CD14-positive monocyte (primary cell): ENCODE results near the gene BDKRB2. TPM values are rescaled to one million over a fixed set of nuclear protein-coding genes. Genes with fewer than 3 reads are reported as not detected.

ENCODE experiments used
- DNase-seq, 3 donors: peaks; one replicate each; pipeline ENCODE4 v3.0.0-alpha.2; 2011 to 2022
- H2AFZ ChIP-seq: 2 replicates; pipeline ENCODE4 v1.6.0; 2012; ENCODE audit warnings: mild to moderate bottlenecking, low read depth, low read length, inconsistent platforms; ENCODE audit not compliant: insufficient read depth, poor library complexity, severe bottlenecking
- H3K27ac ChIP-seq, 2 donors: 1 replicate in 1 of 2; 2 replicates in 1 of 2; pipeline ENCODE4 v1.5.1; 2012 to 2013; ENCODE audit warnings: low read length in 2 of 2, control low read depth in 1 of 2, inconsistent platforms in 1 of 2, low read depth in 1 of 2, mild to moderate bottlenecking in 1 of 2
- H3K27me3 ChIP-seq, 2 donors: one replicate each; pipeline versions ENCODE4 v1.6.0 to v1.6.1; 2011 to 2013; ENCODE audit warnings: low read length in 2 of 2; ENCODE audit not compliant: control insufficient read depth in 2 of 2, insufficient read depth in 2 of 2
- H3K36me3 ChIP-seq, 2 donors: replicated peaks in 1 of 2; 1 replicate in 1 of 2; 2 replicates in 1 of 2; pipeline versions ENCODE4 v1.5.1 to v1.6.1; 2012 to 2013; ENCODE audit warnings: low read length in 2 of 2, control low read depth in 1 of 2, inconsistent platforms in 1 of 2, mild to moderate bottlenecking in 1 of 2; ENCODE audit not compliant: insufficient read depth in 2 of 2, control insufficient read depth in 1 of 2
- H3K4me1 ChIP-seq, 2 donors: 1 replicate in 1 of 2; 2 replicates in 1 of 2; pipeline versions ENCODE4 v1.5.1 to v1.6.1; 2012 to 2013; ENCODE audit warnings: low read length in 2 of 2, control low read depth in 1 of 2, inconsistent platforms in 1 of 2, mild to moderate bottlenecking in 1 of 2, moderate library complexity in 1 of 2; ENCODE audit not compliant: insufficient read depth in 2 of 2, control insufficient read depth in 1 of 2
- H3K4me2 ChIP-seq: replicated peaks from 2 replicates; pipeline ENCODE3; 2012; ENCODE audit warnings: low read length, moderate library complexity, mild to moderate bottlenecking; ENCODE audit not compliant: poor library complexity, severe bottlenecking; ENCODE audit errors: extremely low read depth
- H3K4me3 ChIP-seq, 3 experiments: fragments of 200-600 bp in 1 of 3; sonication (generic) in 1 of 3; replicated peaks in 1 of 3; 1 replicate in 2 of 3; 2 replicates in 1 of 3; pipeline ENCODE4 v1.5.1; 2011 to 2013; ENCODE audit warnings: low read length in 3 of 3, mild to moderate bottlenecking in 3 of 3, control low read depth in 2 of 3, low read depth in 2 of 3, inconsistent platforms in 1 of 3, moderate library complexity in 1 of 3
- H3K79me2 ChIP-seq: 2 replicates; pipeline ENCODE4 v1.6.0; 2012; ENCODE audit warnings: mild to moderate bottlenecking, control low read depth, inconsistent platforms, low read length, moderate library complexity; ENCODE audit not compliant: insufficient read depth
- H3K9ac ChIP-seq: 2 replicates; pipeline ENCODE4 v1.6.0; 2017; ENCODE audit warnings: low read length, mild to moderate bottlenecking; ENCODE audit not compliant: insufficient read depth, poor library complexity, severe bottlenecking
- H3K9me3 ChIP-seq, 2 donors: replicated peaks in 1 of 2; 1 replicate in 1 of 2; 2 replicates in 1 of 2; pipeline versions ENCODE4 v1.5.1 to v1.6.1; 2012 to 2013; ENCODE audit warnings: low read length in 2 of 2, control low read depth in 1 of 2; ENCODE audit not compliant: control insufficient read depth in 1 of 2, insufficient read depth in 1 of 2
- H4K20me1 ChIP-seq: 2 replicates; pipeline ENCODE4 v1.6.0; 2012; ENCODE audit warnings: mild to moderate bottlenecking, low read length, control low read depth, moderate library complexity; ENCODE audit not compliant: insufficient read depth
- H3K27ac Mint-ChIP-seq, 7 donors: one replicate each; pipeline ENCODE4 v1.8.0; 2020; ENCODE audit warnings: mild to moderate bottlenecking in 7 of 7, mixed read lengths in 7 of 7, moderate library complexity in 6 of 7, inconsistent platforms in 2 of 7
- H3K27me3 Mint-ChIP-seq, 3 donors: one replicate each; pipeline ENCODE4 v1.8.0; 2021 to 2022; ENCODE audit warnings: low read depth in 3 of 3, mild to moderate bottlenecking in 3 of 3, mixed read lengths in 3 of 3, moderate library complexity in 3 of 3, inconsistent platforms in 1 of 3
- H3K36me3 Mint-ChIP-seq, 2 donors: one replicate each; pipeline ENCODE4 v1.8.0; 2020; ENCODE audit warnings: mixed read lengths in 2 of 2, inconsistent platforms in 1 of 2, mild to moderate bottlenecking in 1 of 2
- H3K4me1 Mint-ChIP-seq: one replicate; pipeline ENCODE4 v1.8.0; 2020; ENCODE audit warnings: mild to moderate bottlenecking, mixed read lengths
- H3K4me3 Mint-ChIP-seq, 2 donors: one replicate each; pipeline ENCODE4 v1.8.0; 2020; ENCODE audit warnings: mild to moderate bottlenecking in 2 of 2, mixed read lengths in 2 of 2, moderate library complexity in 1 of 2
- H3K9me3 Mint-ChIP-seq, 7 donors: one replicate each; pipeline ENCODE4 v1.8.0; 2020 to 2022; ENCODE audit warnings: mixed read lengths in 7 of 7, mild to moderate bottlenecking in 6 of 7, moderate library complexity in 6 of 7, inconsistent platforms in 2 of 7
- CTCF ChIP-seq: fragments of 200-600 bp; IDR thresholded peaks from one replicate; pipeline ENCODE4 v1.8.0; 2022; ENCODE audit warnings: antibody characterized with exemption, mild to moderate bottlenecking
- WGBS: methylation state at CpG from one replicate; pipeline ENCODE4 v1.1.5; 2013; ENCODE audit warnings: missing lambda C conversion rate; ENCODE audit not compliant: insufficient coverage; 5-methylcytosine and 5-hydroxymethylcytosine counted together
- intact Hi-C, 2 donors: fragments of 100-400 bp; cut with micrococcal nuclease; formaldehyde crosslinking; loops; one replicate each; pipeline versions ENCODE4 v1.15.0 to v1.15.1; 2023
- polyA plus RNA-seq, 3 donors: library from polyadenylated mRNA; depleted of rRNA in 1 of 3; unstranded in 2 of 3; stranded (reverse) in 1 of 3; fragments of 300-500 nt in 2 of 3; fragments of >200 nt in 1 of 3; fragmentation: Illumina TruSeq in 2 of 3; gene quantifications; 1 replicate in 2 of 3; 2 replicates in 1 of 3; pipeline ENCODE4 v1.2.3, GENCODE V29; 2012 to 2021

BDKRB2 gene
- polyA plus RNA-seq, 3 donors = not detected

- Histone ChIP-seq H2AFZ (no peak overlapping the region), H3K27me3 (no peaks in the 10 kb centered on the region), H3K36me3 (no peaks in the 10 kb centered on the region), H3K9me3 (no peaks in the 10 kb centered on the region), H3K9ac (no peak overlapping the region), H3K27ac (no peak overlapping the region), H3K4me3 (no peak overlapping the region), H4K20me1 (no peaks in the 10 kb centered on the region), H3K79me2 (no peaks in the 10 kb centered on the region), H3K4me1 (no peaks in the 10 kb centered on the region), H3K4me2 (no peak overlapping the region)
- no peak for DNase-seq
- no peak overlapping the region for H3K4me3 Mint-ChIP-seq
- H3K4me1 Mint-ChIP-seq = peaks cover 3% of the 10 kb centered on the region
- no peak for TF ChIP-seq CTCF
- WGBS = 100% methylated on average over 1 of the region's 2 CpGs
- H3K36me3 Mint-ChIP-seq = no peaks in the 10 kb centered on the region
- H3K27ac Mint-ChIP-seq = no peak overlapping the region
- H3K27me3 Mint-ChIP-seq = peaks cover 1 to 5% (median 3%) of the 10 kb centered on the region in 3 donors
- intact Hi-C loops = no loop called here
- H3K9me3 Mint-ChIP-seq = peaks cover 0 to 3% (median 0%) of the 10 kb centered on the region in 7 donors
Observed at GRCh38 chr14:96161636-96162035, 43.0 kb upstream of the BDKRB2 start.

- 92% methylated on average over 5 of the region's 6 CpGs for WGBS
- Histone ChIP-seq H3K27ac (no peak overlapping the region), H3K4me1 (no peaks in the 10 kb centered on the region), H3K79me2 (no peaks in the 10 kb centered on the region), H3K4me2 (no peak overlapping the region), H3K36me3 (no peaks in the 10 kb centered on the region), H3K9ac (no peak overlapping the region), H4K20me1 (no peaks in the 10 kb centered on the region), H2AFZ (no peak overlapping the region), H3K9me3 (no peaks in the 10 kb centered on the region), H3K4me3 (no peak overlapping the region), H3K27me3 (no peaks in the 10 kb centered on the region)
- intact Hi-C loops = no loop called here
- Mint-ChIP-seq H3K4me3 (no peak overlapping the region), H3K27ac (no peak overlapping the region), H3K27me3 (peaks cover 1 to 5% (median 3%) of the 10 kb centered on the region in 3 donors), H3K4me1 (peaks cover 3% of the 10 kb centered on the region), H3K36me3 (no peaks in the 10 kb centered on the region), H3K9me3 (peaks cover 0 to 3% (median 0%) of the 10 kb centered on the region in 7 donors)
- DNase-seq = no peak
- TF ChIP-seq CTCF = no peak
Observed at GRCh38 chr14:96162265-96162664, 42.4 kb upstream of the BDKRB2 start.
